Activated CD4-positive, alpha-beta T cell treated with anti-CD3 and anti-CD28 coated beads, Interleukin-2, amount 10 ng/mL, durations not matched to agents 24 days and 14 days (primary cell): ENCODE results near the gene DUSP18. TPM values are rescaled to one million over a fixed set of nuclear protein-coding genes. Genes with fewer than 3 reads are reported as not detected.
A peak's percentile ranks its signal among the peaks of the same experiment; 100 is the strongest.
"Not testable (repeated sequence)": the region's sequence is repeated elsewhere in the genome, so short reads cannot be mapped to it uniquely, and the experiment has no call there.

Source experiments
- DNase-seq: peaks from one replicate; pipeline ENCODE4 v3.0.0; 2022
- H3K27ac Mint-ChIP-seq: one replicate; pipeline ENCODE4 v1.8.0; 2022; ENCODE audit warnings: mild to moderate bottlenecking, mixed read lengths
- H3K27me3 Mint-ChIP-seq: one replicate; pipeline ENCODE4 v1.8.0; 2022; ENCODE audit warnings: mixed read lengths
- H3K36me3 Mint-ChIP-seq: one replicate; pipeline ENCODE4 v1.8.0; 2022; ENCODE audit warnings: low read depth, mild to moderate bottlenecking, mixed read lengths
- H3K4me1 Mint-ChIP-seq: one replicate; pipeline ENCODE4 v1.8.0; 2021; ENCODE audit warnings: mixed read lengths
- H3K4me3 Mint-ChIP-seq: one replicate; pipeline ENCODE4 v1.8.0; 2022; ENCODE audit warnings: mild to moderate bottlenecking, moderate library complexity, mixed read lengths
- H3K9me3 Mint-ChIP-seq: one replicate; pipeline ENCODE4 v1.8.0; 2021; ENCODE audit warnings: mixed read lengths
- intact Hi-C: fragments of 100-400 bp; cut with micrococcal nuclease; formaldehyde crosslinking; loops from one replicate; pipeline ENCODE4 v1.15.1; 2023
- total RNA-seq: library from RNA; stranded (reverse); gene quantifications from 2 replicates; pipeline ENCODE4 v1.2.3, GENCODE V29; 2022

DUSP18 gene
- total RNA-seq, result 8.0 and 10.3 TPM in 2 replicates

DNA sequence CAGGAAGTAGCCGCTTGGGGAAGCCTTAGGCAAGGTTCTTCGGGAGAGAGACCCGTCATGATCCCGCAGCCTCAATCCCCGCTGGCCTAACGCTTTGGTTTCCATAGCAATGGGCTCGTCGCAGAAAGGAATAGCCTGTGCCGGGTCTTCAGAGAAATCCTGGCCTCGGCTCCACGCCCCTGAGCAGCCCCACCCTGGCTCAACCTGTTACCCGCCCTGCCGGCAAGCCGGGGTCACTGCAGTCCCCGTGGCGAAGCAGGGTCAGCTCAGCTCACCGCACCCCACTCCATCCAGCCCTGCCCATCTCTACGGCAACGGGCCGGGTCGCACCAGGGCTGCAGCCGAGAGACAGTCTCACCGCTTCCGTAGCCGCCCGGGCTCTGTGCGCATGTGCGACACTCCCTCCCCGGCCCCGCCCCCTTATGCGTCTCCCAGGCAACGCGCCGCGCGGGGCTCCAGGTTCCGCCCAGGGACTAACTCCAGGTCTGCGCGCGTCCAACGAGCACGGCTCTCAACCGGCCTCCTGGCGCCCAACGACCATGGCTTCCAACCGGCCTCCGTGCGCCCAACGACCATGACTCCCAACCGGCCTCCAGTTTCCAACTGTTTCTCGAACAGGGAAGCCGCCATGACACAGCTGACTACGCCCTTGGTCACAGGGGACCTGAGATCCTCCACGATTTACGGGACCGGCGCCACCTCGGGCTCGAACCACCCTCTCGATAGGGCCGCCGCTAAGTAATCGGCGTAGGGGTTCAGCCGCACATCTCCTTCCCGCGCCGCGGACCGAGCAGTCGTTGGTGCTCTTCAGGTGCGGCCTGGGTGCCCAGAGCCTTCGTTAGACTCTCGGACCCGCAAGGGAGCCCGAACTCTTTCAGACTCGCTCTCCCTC, at the start of gene DUSP18:
Gene DUSP18, minus strand, starts transcription at position 382 of the 892 bp plus-strand sequence. CDS start 3,872 bp downstream, outside the sequence.
- Mint-ChIP-seq H3K4me1 (peaks cover 29% of the 10 kb centered on the region), H3K9me3 (no peaks in the 10 kb centered on the region), H3K27me3 (peaks cover 2% of the 10 kb centered on the region), H3K27ac (peak within 1 kb of the TSS; percentile 92), H3K36me3 (peaks cover 11% of the 10 kb centered on the region), H3K4me3 (peak within 1 kb of the TSS; percentile 93)
- intact Hi-C loops, result loop anchor here (1.0 to 2.0 kb wide), 4 partner anchors 19 to 75 kb away; no protein-coding TSS in a partner anchor
- DNase-seq, result peak; percentile 98

DNA sequence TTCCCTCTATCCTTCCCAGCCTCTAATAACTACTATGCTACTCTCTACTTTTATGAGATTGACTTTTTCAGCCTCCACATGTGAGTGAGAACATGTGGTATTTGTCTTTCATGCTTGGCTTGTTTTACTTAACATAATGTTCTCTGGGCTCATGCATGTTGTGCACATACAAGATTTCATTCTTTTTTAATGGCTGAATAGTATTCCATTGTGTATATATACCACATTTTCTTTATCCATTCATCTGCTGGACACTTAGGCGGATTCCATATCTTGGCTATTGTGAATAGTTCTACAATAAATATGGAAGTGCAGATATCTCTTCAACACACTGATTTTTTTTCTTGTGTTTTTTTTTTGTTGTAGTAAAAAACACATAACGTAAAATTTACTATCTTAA, 46.4 kb upstream of the DUSP18 start:
- H3K27me3 Mint-ChIP-seq, result no peaks in the 10 kb centered on the region
- no peak for DNase-seq
- H3K9me3 Mint-ChIP-seq, result peaks cover 4% of the 10 kb centered on the region
- no peak overlapping the region for H3K4me3 Mint-ChIP-seq
- peaks cover 3% of the 10 kb centered on the region for H3K36me3 Mint-ChIP-seq
- intact Hi-C loops, result no loop called here
- no peak overlapping the region for H3K27ac Mint-ChIP-seq
- H3K4me1 Mint-ChIP-seq, result peaks cover 10% of the 10 kb centered on the region

DNA sequence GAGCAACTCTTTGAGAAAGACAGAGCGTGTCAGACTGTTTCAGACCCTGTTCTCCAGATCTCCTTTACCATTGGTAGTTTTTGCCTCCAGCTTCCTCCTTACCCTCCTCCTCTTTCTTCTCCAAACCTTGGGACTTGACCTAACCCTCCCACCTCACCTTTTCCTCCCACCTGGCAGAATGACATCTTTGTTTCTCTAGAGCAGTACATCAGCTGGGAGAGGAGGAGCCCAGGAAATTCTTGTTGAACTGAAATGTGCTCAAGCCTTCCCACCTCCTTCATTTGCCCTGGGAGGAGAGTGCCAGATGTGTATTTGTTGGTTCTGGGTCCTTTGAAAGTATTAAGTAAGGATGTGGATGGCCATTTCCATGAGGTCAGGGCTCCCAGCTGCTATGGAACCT, 44.4 kb upstream of the DUSP18 start:
- H3K4me1 Mint-ChIP-seq, result peaks cover 10% of the 10 kb centered on the region
- intact Hi-C loops, result no loop called here
- no peak overlapping the region for H3K4me3 Mint-ChIP-seq
- H3K36me3 Mint-ChIP-seq, result peaks cover 3% of the 10 kb centered on the region
- no peak overlapping the region for H3K27ac Mint-ChIP-seq
- no peaks in the 10 kb centered on the region for H3K27me3 Mint-ChIP-seq
- no peak for DNase-seq
- H3K9me3 Mint-ChIP-seq, result peaks cover 4% of the 10 kb centered on the region

DNA sequence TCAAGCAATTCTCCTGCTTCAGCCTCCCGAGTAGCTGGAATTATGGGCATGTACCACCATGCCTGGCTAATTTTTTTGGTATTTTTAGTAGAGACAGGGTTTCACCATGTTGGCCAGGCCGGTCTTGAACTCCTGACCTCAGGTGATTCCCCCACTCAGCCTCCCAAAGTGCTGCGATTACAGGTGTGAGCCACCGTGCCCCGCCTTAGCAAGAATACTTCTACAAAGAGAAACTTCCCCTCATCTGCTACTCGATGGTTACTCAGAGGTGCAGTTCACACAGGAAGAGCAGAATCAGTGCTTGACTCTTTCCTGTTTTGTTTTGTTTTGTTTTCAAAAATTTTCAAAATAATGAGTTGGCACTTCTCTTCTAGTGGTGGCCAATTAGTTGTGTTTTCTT, 42.3 kb upstream of the DUSP18 start:
- H3K27ac Mint-ChIP-seq, result peak overlapping the region; percentile 75
- intact Hi-C loops, result loop anchor here (1.0 to 2.0 kb wide), 2 partner anchors 32 to 65 kb away; no protein-coding TSS in a partner anchor
- H3K9me3 Mint-ChIP-seq, H3K36me3 Mint-ChIP-seq, H3K27me3 Mint-ChIP-seq, H3K4me3 Mint-ChIP-seq: not testable (repeated sequence)
- H3K4me1 Mint-ChIP-seq, result peaks cover 26% of the 10 kb centered on the region
- peak; percentile 78 for DNase-seq

DNA sequence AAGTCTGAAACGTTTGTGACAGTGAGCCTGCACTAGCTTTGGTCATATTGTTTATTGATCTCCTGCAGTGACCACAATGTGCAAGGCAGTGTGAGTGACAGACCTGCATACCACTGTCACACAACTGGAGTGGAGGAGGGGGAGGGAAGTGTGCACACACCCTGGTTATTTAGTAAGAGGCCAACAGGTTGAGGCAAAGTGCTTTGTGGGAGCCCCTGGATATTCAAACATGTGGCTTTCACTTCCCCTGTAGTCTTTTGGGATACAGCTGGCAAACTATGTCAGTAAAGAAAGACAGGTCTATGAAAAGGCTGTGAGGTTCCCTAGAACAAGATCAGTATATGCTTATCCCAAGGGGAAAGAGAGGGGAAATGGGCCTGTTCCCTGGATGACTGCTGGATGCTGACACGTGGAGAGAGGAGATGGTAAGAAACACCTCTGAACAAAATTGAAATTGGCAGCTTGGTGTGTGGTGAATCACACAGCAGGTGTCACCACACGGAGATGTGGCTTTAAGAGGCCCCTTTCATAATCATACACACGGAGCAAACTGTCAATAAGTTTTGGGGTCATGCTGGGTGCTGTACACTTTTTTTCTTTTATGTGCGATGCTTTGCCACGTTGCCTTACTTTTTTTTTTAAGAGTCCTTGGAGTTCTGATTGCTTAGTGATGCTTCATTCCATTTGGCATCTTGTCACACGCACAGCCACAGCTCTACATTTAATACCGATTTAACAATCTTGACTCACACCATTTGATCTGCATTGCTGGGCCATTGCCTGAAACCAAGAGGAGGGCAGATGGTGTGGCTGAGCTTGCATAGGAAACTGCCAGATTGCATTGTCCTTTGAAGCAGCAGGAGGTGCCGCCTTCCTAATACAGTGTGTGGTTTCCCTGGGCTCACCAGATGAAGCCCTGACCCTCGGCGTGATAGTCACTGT, 38.3 kb upstream of the DUSP18 start:
- Mint-ChIP-seq H3K27me3 (no peaks in the 10 kb centered on the region), H3K4me1 (peaks cover 31% of the 10 kb centered on the region), H3K27ac (peak overlapping the region; percentile 72), H3K36me3 (peaks cover 3% of the 10 kb centered on the region), H3K4me3 (no peak overlapping the region), H3K9me3 (peaks cover 4% of the 10 kb centered on the region)
- DNase-seq, result peak; percentile 62
- intact Hi-C loops, result loop anchor here (1.0 kb wide), 1 partner anchor 36 kb away; no protein-coding TSS in a partner anchor

DNA sequence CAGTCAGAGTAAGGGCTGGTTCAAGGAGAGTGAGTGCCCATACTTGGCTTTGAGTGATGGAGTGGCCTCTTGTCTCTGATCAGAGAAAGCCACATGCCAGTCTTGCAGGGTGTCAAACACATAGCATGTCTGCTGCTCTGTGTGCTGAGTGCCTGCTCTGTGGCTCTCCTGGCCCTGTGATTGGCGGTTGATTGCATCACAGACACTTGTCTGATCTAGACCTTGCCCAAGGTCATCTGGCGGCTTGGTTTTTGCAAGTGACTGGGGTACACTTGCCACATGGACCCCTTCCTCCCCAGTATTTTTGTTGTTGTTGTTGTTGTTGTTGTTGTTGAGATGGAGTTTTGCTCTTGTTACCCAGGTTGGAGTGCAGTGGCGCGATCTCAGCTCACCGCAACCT, 37.3 kb upstream of the DUSP18 start:
- Mint-ChIP-seq H3K27ac (no peak overlapping the region), H3K9me3 (peaks cover 4% of the 10 kb centered on the region), H3K36me3 (peaks cover 1% of the 10 kb centered on the region), H3K4me3 (no peak overlapping the region), H3K27me3 (no peaks in the 10 kb centered on the region), H3K4me1 (peaks cover 25% of the 10 kb centered on the region)
- no peak for DNase-seq
- intact Hi-C loops, result no loop called here

DNA sequence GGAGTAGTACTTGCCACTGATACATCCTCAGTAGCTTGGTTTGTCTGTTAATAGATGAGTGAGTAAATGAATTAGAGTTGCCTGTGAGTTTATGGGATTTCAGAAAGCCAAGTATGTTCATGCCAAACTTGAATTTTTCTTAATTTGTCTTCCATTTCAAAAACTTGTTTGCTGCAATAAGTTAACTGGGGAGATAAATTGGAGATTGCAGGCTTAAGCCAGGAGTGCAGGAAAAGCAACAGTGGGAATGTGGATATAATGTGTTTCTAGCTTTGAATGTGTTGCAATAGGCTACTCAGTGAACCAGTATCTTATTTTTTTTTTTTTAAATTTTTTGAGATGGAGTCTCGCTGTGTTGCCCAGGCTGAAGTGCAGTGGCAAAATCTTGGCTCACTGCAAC, 35.2 kb upstream of the DUSP18 start:
- peaks cover 21% of the 10 kb centered on the region for H3K4me1 Mint-ChIP-seq
- H3K27me3 Mint-ChIP-seq, result peaks cover 2% of the 10 kb centered on the region
- H3K36me3 Mint-ChIP-seq, result no peaks in the 10 kb centered on the region
- no peak overlapping the region for H3K4me3 Mint-ChIP-seq
- intact Hi-C loops, result no loop called here
- H3K9me3 Mint-ChIP-seq, result no peaks in the 10 kb centered on the region
- no peak for DNase-seq
- no peak overlapping the region for H3K27ac Mint-ChIP-seq

DNA sequence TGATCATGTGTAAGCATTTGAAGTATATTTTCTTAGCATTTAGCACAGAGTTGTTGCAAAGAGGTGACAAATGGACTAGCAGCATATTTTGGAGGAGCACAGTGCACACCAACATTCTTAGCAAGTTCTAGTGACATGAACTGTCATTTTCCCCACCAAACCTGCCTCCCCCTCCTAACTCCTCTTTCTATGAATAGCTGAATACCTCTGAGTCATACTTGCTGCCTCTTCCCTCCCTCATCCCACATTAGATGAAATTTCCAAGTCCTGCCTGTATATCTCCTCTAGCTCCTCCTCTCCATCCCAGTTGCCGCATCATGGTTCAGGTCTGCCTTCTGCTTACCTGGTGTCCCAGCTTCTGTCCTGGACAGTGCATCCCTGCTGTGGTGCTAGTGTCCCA, 34.2 kb upstream of the DUSP18 start:
- DNase-seq, result no peak
- H3K27me3 Mint-ChIP-seq, result peaks cover 3% of the 10 kb centered on the region
- H3K4me1 Mint-ChIP-seq, result peaks cover 21% of the 10 kb centered on the region
- no peak overlapping the region for H3K27ac Mint-ChIP-seq
- no peaks in the 10 kb centered on the region for H3K36me3 Mint-ChIP-seq
- H3K4me3 Mint-ChIP-seq, result no peak overlapping the region
- H3K9me3 Mint-ChIP-seq, result no peaks in the 10 kb centered on the region
- intact Hi-C loops, result no loop called here

DNA sequence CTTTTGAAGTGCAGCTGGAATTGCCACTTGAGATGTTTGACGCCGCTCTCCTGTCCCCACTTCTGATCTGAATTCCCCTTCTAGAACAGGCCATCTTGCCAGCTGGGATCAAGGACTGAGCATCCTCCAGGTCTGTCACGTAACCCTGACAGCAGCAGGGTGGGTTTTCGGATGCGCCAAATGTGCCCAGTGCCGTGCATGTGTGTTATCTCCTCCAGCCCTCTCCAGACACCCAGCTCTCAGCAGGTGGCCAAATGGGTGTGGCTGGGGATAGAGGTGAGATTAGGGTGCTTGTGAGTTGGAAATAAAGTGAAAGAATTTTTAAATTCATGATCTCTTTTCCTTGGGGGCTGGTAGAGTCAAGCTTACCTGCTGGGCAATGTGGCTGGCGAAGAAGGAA, 30.3 kb upstream of the DUSP18 start:
- intact Hi-C loops, result loop anchor here (5.0 to 10.0 kb wide), 2 partner anchors 59 to 63 kb away; partner anchors contain the start of gene SLC35E4
- Mint-ChIP-seq H3K4me3 (no peak overlapping the region), H3K9me3 (no peaks in the 10 kb centered on the region), H3K4me1 (peaks cover 14% of the 10 kb centered on the region), H3K27me3 (peaks cover 22% of the 10 kb centered on the region), H3K27ac (no peak overlapping the region), H3K36me3 (peaks cover 3% of the 10 kb centered on the region)
- DNase-seq, result no peak

DNA sequence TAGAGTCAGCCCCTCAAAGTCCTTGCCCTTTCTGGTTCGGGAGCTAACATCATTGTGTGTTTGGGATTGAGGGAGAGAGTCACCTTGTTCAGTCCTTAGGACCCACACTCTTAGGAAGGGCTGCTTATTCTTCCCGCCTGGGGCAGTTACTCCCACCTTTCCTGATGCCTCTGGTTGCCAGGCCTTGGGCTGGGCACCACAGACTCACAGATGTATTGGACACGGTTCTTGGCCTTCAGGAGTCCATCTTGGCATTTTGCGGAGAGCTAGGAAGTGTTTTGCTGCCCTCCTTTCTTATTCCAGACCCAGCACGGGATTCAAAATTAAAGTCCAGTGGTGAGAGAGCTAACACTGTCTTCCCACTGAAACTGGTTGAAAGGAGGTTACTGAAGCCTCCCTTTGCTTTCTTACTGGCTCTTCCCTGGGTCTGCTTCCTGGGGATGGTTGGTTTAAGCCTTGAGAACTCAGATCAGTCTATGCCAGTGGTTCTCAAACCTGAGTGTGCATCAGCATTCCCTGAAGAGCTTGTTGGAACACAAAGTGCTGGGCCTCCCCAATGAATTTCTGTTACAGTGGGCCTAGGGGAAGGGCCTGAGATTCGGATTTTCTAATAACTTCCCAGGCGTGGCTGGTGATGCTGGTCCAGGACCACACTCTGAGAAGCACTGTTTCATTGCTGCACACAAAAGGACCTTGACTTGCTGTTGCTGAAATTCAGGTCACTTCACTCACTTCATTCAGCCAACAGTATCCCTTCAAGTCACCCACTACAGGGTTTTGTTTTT, 28.4 kb upstream of the DUSP18 start:
- H3K36me3 Mint-ChIP-seq, result peaks cover 3% of the 10 kb centered on the region
- peaks cover 10% of the 10 kb centered on the region for H3K4me1 Mint-ChIP-seq
- intact Hi-C loops, result loop anchor here (5.0 to 10.0 kb wide), 2 partner anchors 61 kb away; partner anchors contain the start of gene SLC35E4
- H3K4me3 Mint-ChIP-seq, result peak overlapping the region; percentile 76
- H3K27ac Mint-ChIP-seq, result peak overlapping the region; percentile 63
- H3K9me3 Mint-ChIP-seq, result no peaks in the 10 kb centered on the region
- DNase-seq, result no peak
- peaks cover 24% of the 10 kb centered on the region for H3K27me3 Mint-ChIP-seq

DNA sequence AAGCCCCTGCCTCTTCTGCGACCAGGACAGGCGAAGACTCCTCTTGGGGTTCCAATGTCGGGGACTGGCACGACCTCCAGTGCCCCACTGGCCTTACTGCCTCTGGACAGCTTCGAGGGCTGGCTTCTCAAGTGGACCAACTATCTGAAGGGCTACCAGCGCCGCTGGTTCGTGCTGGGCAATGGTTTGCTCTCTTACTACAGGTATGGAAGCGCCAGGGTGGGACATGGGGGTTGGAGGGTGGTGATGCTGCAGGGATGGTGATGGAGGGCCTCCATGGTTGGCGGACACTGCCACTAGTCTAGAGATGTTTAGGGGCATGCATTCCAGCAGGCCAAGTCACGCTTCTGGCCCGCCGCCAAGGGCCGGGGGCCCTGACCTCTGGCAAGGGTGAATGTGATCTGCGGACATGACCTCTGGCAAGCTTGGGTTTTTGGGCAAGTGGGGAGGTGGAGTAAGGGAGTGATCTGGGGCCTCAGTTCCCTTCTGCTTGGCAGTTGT, 27.7 kb upstream of the DUSP18 start:
- Mint-ChIP-seq H3K27ac (peak overlapping the region; percentile 63), H3K4me1 (peaks cover 10% of the 10 kb centered on the region), H3K9me3 (no peaks in the 10 kb centered on the region), H3K27me3 (peaks cover 24% of the 10 kb centered on the region), H3K4me3 (peak overlapping the region; percentile 76), H3K36me3 (peaks cover 3% of the 10 kb centered on the region)
- peak; percentile 58 for DNase-seq
- intact Hi-C loops, result loop anchor here (5.0 to 10.0 kb wide), 2 partner anchors 61 to 62 kb away; partner anchors contain the start of gene SLC35E4

DNA sequence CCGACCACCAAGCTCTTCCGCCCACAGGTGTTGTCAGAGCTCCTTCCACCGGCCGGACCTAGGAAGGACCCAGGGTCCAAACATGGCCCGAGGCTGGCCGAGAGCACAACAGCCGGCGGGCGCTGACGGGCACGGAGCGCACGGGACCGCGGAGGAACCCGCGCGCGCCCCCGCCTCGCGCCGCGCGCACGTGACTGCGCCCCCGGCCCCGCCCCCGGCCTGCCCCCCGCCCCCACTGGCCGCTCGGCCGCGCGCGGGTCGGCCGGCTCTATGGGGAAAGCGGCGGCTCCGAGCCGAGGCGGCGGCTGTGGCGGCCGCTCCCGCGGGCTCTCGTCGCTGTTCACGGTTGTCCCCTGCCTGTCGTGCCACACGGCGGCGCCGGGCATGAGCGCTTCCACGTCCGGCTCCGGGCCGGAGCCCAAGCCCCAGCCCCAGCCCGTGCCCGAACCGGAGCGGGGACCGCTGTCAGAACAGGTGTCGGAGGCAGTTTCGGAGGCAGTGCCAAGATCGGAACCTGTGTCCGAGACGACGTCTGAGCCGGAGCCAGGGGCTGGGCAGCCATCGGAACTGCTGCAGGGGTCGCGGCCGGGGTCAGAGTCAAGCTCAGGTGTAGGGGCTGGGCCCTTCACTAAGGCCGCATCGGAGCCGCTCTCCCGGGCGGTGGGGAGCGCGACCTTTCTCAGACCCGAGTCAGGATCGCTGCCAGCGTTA, 27.1 kb upstream of the DUSP18 start, which contains the start of gene OSBP2:
Gene OSBP2, plus strand, starts transcription at position 235 of the 711 bp plus-strand sequence. Its CDS starts 36 bp downstream, at position 271.
- Mint-ChIP-seq H3K9me3 (no peaks in the 10 kb centered on the region), H3K27ac (peak within 1 kb of the TSS; percentile 71), H3K27me3 (peaks cover 24% of the 10 kb centered on the region), H3K4me1 (peaks cover 10% of the 10 kb centered on the region), H3K36me3 (peaks cover 3% of the 10 kb centered on the region), H3K4me3 (peak within 1 kb of the TSS; percentile 85)
- DNase-seq, result peak; percentile 80
- intact Hi-C loops, result loop anchor here (5.0 to 10.0 kb wide), 2 partner anchors 60 to 63 kb away; partner anchors contain the start of gene SLC35E4
